ENCODE data around the gene GGACT. TPM values are rescaled to one million over a fixed set of nuclear protein-coding genes. Genes with fewer than 3 reads are reported as not detected.

Gene GGACT
- total RNA-seq, 1 experiment from 2014 or later = 2.5 TPM

GRCh38 chr13:100564444-100565223, 24.0 kb downstream of the GGACT start:
- ChIA-PET POLR2A (no interaction called here), CTCF (no interaction called here)
- no peak overlapping the region for H3K27ac ChIP-seq (ENCODE audit: low read length)
- TF ChIP-seq CTCF (IDR thresholded peaks at IDR 0.05) = no peak
- no peak for TF ChIP-seq POLR2AphosphoS5 (IDR thresholded peaks at IDR 0.05; ENCODE audit: low read depth, low read length)
- no peak for TF ChIP-seq REST (IDR thresholded peaks at IDR 0.05; ENCODE audit: insufficient read depth in 1 of 2, low read depth in 2 of 2, low read length in 1 of 2)
- H3K4me1 ChIP-seq (ENCODE audit: control insufficient read depth, insufficient read depth, low read length) = no peaks in the 10 kb centered on the region
- H3K36me3 ChIP-seq (ENCODE audit: control insufficient read depth, insufficient read depth, low read length) = no peaks in the 10 kb centered on the region
- H3K27me3 ChIP-seq (ENCODE audit: control insufficient read depth, insufficient read depth, low read length) = no peaks in the 10 kb centered on the region
- BruUV-seq (replicated peaks) = no TSS peak
- ATAC-seq = no peak
- no peak for DNase-seq (ENCODE audit: low read depth, low spot score)
- intact Hi-C loops (cut with micrococcal nuclease; ENCODE audit: unreplicated experiment) (no loop called here), in situ Hi-C loops (cut with HindIII; ENCODE audit: low pct_unique_long_range_greater_than_20kb, low sequenced_read_pairs) (no loop called here)
- no peak overlapping the region for H3K4me3 ChIP-seq (ENCODE audit: low read depth in 2 of 2, low read length in 2 of 2)
- no peaks in the 10 kb centered on the region for H3K9me3 ChIP-seq (ENCODE audit: control insufficient read depth, insufficient read depth, low read depth, low read length)

GRCh38 chr13:100563779-100564178, 24.8 kb downstream of the GGACT start:
- DNase-seq (ENCODE audit: low read depth, low spot score) (no peak), ATAC-seq (no peak)
- POLR2A ChIA-PET = no interaction called here
- no peak for TF ChIP-seq CTCF (IDR thresholded peaks at IDR 0.05)
- Histone ChIP-seq H3K4me3 (ENCODE audit: low read depth in 2 of 2, low read length in 2 of 2) (no peak overlapping the region), H3K27me3 (ENCODE audit: control insufficient read depth, insufficient read depth, low read length) (no peaks in the 10 kb centered on the region), H3K27ac (ENCODE audit: low read length) (no peak overlapping the region), H3K36me3 (ENCODE audit: control insufficient read depth, insufficient read depth, low read length) (no peaks in the 10 kb centered on the region), H3K4me1 (ENCODE audit: control insufficient read depth, insufficient read depth, low read length) (no peaks in the 10 kb centered on the region), H3K9me3 (ENCODE audit: control insufficient read depth, insufficient read depth, low read depth, low read length) (no peaks in the 10 kb centered on the region)
- CTCF ChIA-PET = no interaction called here
- intact Hi-C loops (cut with micrococcal nuclease; ENCODE audit: unreplicated experiment) (no loop called here), in situ Hi-C loops (cut with HindIII; ENCODE audit: low pct_unique_long_range_greater_than_20kb, low sequenced_read_pairs) (no loop called here)
- no TSS peak for BruUV-seq (replicated peaks)

Data from Panc1 (cell line).